HFF-Myc (cell line): Measurements from ENCODE around the gene OPRD1.

Source experiments
- DNase-seq: peaks from one replicate; pipeline ENCODE4 v3.0.0-alpha.2; 2011; ENCODE audit warnings: low read depth; ENCODE audit errors: extremely low read depth
- H3K4me3 ChIP-seq: replicated peaks from 2 replicates; pipeline ENCODE4 v1.5.1; 2011; ENCODE audit warnings: low read depth, mild to moderate bottlenecking, control low read depth, low read length
- TF ChIP-seq, protein P1 (sequence below): IDR thresholded peaks from 2 replicates; pipeline ENCODE4 v1.5.1; 2012; ENCODE audit warnings: mild to moderate bottlenecking, low read depth, low read length, control low read depth; ENCODE audit errors: missing control alignments

OPRD1 gene

DNA sequence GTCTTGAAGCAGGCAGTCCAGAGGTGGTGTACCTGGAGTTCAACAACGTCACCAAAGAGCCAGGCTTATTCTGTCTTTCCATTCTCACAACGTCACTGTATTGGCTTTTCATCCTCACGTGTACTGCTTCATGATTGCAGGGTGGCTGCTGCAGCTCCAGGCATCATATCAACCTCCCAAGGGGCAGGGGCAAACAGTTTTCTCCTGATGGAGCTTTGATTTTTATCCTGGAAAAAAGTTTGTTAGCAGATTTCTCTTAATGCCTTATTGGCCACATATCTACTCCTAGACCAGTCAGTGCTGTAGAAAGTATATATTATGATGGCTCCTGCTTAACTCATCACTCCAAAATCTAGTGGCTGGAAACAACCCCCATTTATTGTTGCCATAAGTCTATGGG, 8.3 kb upstream of the OPRD1 start:
- DNase-seq: no peak
- H3K4me3 ChIP-seq: no peak overlapping the region
- TF ChIP-seq, protein P1, sequence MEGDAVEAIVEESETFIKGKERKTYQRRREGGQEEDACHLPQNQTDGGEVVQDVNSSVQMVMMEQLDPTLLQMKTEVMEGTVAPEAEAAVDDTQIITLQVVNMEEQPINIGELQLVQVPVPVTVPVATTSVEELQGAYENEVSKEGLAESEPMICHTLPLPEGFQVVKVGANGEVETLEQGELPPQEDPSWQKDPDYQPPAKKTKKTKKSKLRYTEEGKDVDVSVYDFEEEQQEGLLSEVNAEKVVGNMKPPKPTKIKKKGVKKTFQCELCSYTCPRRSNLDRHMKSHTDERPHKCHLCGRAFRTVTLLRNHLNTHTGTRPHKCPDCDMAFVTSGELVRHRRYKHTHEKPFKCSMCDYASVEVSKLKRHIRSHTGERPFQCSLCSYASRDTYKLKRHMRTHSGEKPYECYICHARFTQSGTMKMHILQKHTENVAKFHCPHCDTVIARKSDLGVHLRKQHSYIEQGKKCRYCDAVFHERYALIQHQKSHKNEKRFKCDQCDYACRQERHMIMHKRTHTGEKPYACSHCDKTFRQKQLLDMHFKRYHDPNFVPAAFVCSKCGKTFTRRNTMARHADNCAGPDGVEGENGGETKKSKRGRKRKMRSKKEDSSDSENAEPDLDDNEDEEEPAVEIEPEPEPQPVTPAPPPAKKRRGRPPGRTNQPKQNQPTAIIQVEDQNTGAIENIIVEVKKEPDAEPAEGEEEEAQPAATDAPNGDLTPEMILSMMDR: no peak

DNA sequence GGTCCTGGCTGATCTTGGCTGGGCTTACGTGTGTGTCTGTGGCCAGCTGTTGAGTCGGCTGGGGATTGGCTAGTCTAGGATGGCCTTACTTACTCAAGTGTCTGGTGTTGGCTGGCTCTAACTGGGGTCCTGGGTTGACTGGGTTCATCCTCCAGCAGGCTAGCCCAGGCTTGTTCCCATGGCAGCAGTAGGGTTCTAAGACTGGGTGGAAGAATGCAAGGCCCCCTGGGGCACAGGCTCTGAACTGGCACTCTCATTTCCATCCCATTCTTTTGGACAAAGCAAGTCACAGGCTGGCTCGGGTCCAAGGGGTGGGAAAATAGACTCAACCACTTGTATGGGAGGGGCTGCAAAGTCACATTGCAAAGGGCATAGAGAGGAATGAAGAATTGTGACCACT, 7.9 kb upstream of the OPRD1 start:
- no peak overlapping the region for H3K4me3 ChIP-seq
- no peak for DNase-seq
- TF ChIP-seq, protein P1: no peak

DNA sequence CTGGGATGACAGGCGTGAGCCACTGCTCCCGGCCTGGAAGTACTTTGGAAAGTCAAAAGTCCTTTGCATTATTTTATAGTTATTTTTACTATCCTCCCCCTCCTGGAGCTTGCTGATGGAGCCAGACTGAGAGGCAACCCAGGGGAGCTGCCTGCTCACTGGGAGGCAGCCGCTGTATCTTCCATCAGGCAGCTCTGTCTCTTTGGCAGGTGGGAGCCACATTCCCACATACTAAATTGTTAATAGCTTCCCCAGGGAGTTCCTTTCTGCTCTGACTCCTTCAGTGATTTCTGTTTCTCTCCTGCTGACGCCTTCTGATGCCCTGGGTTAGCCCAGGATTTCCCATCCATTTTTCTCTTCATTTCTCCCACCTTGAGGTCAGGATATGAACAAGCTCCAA, 4.9 kb upstream of the OPRD1 start:
- no peak for DNase-seq
- TF ChIP-seq, protein P1: no peak
- no peak overlapping the region for H3K4me3 ChIP-seq

DNA sequence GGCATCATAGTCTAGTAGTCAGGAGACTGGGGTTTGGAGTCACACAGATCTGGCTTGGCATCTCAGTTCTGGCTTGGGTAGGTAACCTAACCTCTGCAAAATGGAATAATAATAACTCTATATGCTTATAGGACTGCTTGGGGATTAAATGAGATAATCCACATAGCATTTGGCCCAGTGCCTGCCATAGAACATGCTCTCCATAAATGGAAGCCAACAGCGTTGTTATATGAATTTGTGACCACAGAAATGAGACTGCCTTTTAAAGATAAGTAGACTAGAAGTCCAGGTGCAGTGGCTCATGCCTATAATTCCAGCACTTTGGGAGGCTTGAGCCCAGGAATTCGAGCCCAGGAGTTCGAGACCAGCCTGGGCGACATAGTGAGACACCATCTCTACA, 4.0 kb upstream of the OPRD1 start:
- no peak for DNase-seq
- TF ChIP-seq, protein P1: no peak
- H3K4me3 ChIP-seq: no peak overlapping the region

DNA sequence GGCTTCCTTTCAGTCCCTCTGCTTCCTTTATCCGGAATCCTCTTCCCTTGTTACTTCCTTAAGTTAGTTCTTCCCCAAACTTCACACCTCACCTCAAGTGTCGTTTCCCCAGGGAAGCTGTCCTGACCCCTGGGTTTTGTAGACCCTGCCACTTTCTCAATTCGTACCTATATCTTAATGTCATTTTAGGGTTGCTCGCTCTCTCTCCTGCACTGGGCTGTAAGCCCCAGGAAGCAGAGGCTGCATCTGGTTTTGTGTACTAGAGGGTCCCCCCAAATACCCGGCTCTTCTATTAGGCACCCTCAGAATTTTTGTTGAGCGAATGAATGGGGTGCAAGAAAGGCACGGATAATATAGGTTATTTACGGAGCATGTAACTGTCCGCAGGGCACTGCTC, 603 bp upstream of the OPRD1 start:
- H3K4me3 ChIP-seq: no peak overlapping the region
- TF ChIP-seq, protein P1: no peak
- DNase-seq: no peak

DNA sequence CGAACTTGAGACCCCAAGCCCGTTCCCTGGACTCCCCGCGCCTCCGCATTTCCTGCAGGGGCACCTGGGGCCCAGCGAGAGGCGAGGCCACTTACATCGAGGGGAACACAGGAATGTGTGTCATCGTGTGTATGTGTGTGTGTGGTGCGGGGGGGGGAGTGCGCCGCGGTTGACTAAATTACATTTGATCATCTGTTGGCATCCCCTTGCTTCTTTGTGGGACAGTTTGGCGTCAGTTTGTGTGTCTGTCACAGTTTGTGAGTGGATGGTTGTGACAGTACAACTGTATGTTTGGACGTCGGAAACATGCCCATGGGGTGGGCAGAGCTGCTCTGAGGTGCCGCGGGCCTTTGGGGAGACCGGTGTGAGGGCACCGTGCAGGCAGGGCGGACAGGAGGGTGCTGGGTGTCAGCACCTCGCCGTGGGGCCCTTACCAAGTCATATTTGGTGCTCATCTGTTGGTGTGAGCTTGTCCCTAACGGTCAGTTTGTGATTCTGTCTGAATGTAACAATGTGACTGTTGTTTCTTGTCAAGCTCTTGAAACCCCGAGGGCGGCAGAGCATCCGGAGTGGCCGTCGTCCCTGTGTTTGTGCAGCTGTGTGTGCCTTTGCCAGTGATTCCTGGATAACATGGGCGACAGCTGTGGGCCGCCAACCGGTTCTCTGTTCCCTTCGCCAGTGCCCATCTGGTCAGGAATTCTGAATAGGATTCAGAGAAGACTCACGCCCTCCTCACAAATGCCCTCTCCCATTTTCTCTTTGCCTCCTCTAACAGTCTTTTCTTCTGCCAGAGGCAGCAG, 899 bp downstream of the OPRD1 start:
- DNase-seq: no peak
- H3K4me3 ChIP-seq: peak overlapping the region; percentile 19; the same call in 1 of the 2 replicates
- TF ChIP-seq, protein P1: no peak

DNA sequence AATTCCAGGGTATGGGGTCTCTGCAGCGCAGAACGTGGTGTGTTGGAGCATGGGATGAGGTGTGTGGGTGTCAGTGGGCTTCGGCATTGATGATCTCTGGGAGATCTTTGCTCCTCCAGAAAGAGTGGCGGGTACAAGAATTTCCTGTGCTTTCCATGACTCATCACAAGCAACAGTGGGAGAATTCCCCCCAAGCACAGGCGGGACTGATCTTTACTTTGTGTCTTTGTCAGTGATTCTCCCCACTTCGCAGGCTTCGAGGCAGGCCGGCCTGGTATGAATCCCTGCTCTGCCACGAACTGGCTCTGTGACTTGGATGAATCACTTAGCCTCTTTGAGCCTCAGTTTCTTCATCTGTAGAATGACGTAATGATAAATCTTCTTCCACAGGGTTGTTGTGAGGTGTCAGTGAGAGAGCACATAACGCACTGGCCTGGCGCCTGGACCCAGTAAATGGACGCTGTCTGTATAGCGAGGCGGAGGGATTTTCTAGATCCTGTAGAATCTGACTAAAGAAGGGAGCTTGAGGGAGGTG, 2.0 kb downstream of the OPRD1 start:
- TF ChIP-seq, protein P1: no peak
- no peak for DNase-seq

More for the DNA sequence above, 2.0 kb downstream of the OPRD1 start:
- H3K4me3 ChIP-seq: no peak overlapping the region
